ENCODE measurements around the gene SNTG2.

DNA sequence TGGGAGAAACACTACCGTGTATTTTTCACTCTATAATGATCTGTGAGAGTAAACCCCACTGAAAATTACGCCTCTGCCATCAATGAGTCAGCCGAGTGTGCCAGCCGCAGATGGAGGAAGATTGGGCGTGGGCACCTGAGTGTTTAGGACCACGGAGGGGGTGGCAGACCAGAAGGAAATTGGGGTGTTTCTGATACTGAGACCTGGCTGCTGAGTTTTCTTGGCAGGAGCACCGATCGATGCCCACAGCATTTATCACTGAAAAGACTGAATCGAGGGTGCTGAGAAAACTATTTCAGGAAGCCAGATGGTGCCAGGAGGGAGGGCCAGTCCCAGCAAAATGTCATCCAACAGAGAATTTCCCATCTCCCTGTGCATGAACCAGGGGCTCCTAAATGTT, 370.7 kb downstream of the SNTG2 start:
- TF ChIP-seq, protein P1, sequence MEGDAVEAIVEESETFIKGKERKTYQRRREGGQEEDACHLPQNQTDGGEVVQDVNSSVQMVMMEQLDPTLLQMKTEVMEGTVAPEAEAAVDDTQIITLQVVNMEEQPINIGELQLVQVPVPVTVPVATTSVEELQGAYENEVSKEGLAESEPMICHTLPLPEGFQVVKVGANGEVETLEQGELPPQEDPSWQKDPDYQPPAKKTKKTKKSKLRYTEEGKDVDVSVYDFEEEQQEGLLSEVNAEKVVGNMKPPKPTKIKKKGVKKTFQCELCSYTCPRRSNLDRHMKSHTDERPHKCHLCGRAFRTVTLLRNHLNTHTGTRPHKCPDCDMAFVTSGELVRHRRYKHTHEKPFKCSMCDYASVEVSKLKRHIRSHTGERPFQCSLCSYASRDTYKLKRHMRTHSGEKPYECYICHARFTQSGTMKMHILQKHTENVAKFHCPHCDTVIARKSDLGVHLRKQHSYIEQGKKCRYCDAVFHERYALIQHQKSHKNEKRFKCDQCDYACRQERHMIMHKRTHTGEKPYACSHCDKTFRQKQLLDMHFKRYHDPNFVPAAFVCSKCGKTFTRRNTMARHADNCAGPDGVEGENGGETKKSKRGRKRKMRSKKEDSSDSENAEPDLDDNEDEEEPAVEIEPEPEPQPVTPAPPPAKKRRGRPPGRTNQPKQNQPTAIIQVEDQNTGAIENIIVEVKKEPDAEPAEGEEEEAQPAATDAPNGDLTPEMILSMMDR (IDR thresholded peaks at IDR 0.05), result no peak
- no peak for TF ChIP-seq POLR2A (IDR thresholded peaks at IDR 0.05)
- no peak for TF ChIP-seq POLR2AphosphoS5 (IDR thresholded peaks at IDR 0.05; ENCODE audit: insufficient read depth in 1 of 2, low read depth in 1 of 2)
